Stimulated activated naive CD4-positive, alpha-beta T cell (primary cell): ENCODE data around the gene APOA1.
"Not testable (repeated sequence)": the region's sequence is repeated elsewhere in the genome, so short reads cannot be mapped to it uniquely, and the experiment has no call there.

Source experiments
- DNase-seq, 6 experiments: peaks; one replicate each; lab custom pipeline; 2025; lab: John Stamatoyannopoulos, UW

Gene APOA1

GRCh38 chr11:116834535-116835041, 2.8 kb downstream of the APOA1 start:
- not testable (repeated sequence) for DNase-seq

- DNase-seq, result no peak
Observed at GRCh38 chr11:116833816-116834534, 3.4 kb downstream of the APOA1 start.

- DNase-seq, result no peak
Observed at GRCh38 chr11:116833491-116833815, 4.0 kb downstream of the APOA1 start.

GRCh38 chr11:116832350-116833290, 4.8 kb downstream of the APOA1 start:
- no peak for DNase-seq

- DNase-seq, result no peak
Observed at GRCh38 chr11:116831790-116832349, 5.6 kb downstream of the APOA1 start.

- no peak for DNase-seq
Observed at GRCh38 chr11:116830184-116830912, 7.1 kb downstream of the APOA1 start.

GRCh38 chr11:116829525-116830183, 7.8 kb downstream of the APOA1 start, which contains the start of gene APOC3:
Gene APOC3 (plus strand): TSS chr11:116829907. CDS start chr11:116830583, 676 bp downstream.
- DNase-seq, result no peak

GRCh38 chr11:116828632-116829524, 8.5 kb downstream of the APOA1 start:
- no peak for DNase-seq

- DNase-seq, result no peak
Observed at GRCh38 chr11:116827461-116827860, 10.0 kb downstream of the APOA1 start.

GRCh38 chr11:116826751-116827431, 10.5 kb downstream of the APOA1 start:
- no peak for DNase-seq

GRCh38 chr11:116825854-116826750, 11.3 kb downstream of the APOA1 start:
- DNase-seq, result no peak

GRCh38 chr11:116825434-116825833, 12.0 kb downstream of the APOA1 start:
- DNase-seq, result no peak

- no peak for DNase-seq
Observed at GRCh38 chr11:116823031-116823843, 14.2 kb downstream of the APOA1 start, which contains the start of gene APOA4. Gene APOA4 (minus strand): TSS chr11:116823304. CDS start chr11:116823191, 113 bp downstream.

GRCh38 chr11:116822575-116822974, 14.8 kb downstream of the APOA1 start:
- no peak for DNase-seq

- no peak for DNase-seq
Observed at GRCh38 chr11:116821050-116821918, 16.1 kb downstream of the APOA1 start.

- DNase-seq, result no peak
Observed at GRCh38 chr11:116819049-116819448, 18.4 kb downstream of the APOA1 start.

GRCh38 chr11:116814502-116814901, 22.9 kb downstream of the APOA1 start:
- DNase-seq, result no peak
